GM03348 (cell line): ENCODE measurements around the gene AKAP13.
A peak's percentile ranks its signal among the peaks of the same experiment; 100 is the strongest.

Experiments used
- DNase-seq: peaks from one replicate; pipeline ENCODE4 v3.0.0; 2012; ENCODE audit warnings: low spot score

Gene AKAP13

GRCh38 chr15:85383470-85384148 is 3.2 kb downstream of the AKAP13 start:
- DNase-seq: no peak

GRCh38 chr15:85386261-85386660 is 5.9 kb downstream of the AKAP13 start:
- no peak for DNase-seq

GRCh38 chr15:85388566-85389305 is 8.3 kb downstream of the AKAP13 start:
- no peak for DNase-seq

DNA sequence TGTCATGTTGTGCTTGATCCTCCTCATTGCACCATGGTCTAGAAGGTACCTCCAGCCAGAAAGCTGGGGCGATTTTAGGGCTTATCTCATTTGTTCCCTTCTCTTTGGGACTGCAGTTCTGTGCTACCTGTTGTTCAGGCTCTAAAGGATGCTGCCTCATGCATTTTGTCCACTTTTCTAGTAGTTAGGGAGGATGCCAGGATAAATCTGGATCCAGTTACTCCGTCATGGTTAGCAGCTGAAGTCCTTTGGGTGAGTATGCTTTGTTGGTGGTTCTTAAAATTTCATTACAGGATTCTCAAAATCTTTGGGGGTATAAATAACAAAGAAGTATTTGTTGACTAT is 8.9 kb downstream of the AKAP13 start:
- DNase-seq: no peak

DNA sequence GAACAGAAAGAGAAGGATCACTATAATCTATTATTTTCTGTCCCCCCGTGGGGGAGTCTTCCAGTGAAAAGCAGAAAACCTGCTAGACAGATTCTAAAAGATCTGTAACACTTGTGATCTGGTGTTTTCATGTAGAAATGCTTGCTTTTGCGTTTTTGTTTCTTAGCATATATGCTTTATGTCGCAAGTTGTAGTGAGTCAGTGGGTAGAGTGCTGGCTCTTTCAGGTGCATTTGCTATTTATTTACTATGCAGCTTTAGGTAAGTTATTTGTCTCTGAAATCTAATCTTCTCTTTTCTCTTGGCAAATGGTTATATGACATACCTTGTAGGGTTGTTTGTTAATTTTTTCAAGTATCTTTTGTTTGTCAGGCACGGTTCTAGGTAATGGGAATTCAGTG is 9.4 kb downstream of the AKAP13 start:
- DNase-seq: no peak

- no peak for DNase-seq
Measured at GRCh38 chr15:85393210-85393609, 12.8 kb downstream of the AKAP13 start.

DNA sequence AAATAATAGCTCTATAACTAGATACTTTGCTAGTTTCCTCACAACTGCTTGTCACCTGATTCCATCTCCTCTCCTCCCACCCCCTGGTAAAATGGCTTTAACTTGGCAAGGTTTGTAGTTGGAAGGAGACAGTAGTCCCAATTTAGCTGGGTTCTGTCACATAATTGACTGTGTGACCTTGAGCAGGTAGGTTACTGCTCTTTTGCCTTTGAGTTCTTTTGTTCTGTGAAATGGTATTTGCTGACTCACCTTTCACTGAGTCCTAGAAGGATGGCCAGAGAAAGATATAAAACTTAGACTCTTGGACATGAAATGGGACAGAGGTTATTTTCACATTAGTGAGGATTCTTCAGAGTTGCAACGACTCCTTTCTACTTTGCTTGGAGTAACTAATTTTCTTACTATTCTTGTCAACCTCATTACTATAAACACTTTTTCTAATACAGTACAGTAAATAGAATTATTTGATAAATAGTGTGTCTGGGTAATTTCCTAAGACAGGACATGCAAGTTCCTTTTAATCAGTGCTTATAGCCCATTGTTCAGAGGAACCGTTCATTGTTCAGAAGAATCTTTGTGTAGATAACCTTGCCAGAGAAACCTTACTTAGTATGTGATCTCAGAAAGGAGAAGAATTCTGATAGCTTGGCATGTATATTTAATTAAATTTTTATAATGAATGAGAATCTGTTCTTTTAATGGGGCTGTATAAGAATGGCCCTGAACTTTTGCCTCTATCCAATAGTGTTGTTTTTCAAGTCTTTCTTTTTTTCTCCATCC is 14.3 kb downstream of the AKAP13 start:
- DNase-seq: no peak

DNA sequence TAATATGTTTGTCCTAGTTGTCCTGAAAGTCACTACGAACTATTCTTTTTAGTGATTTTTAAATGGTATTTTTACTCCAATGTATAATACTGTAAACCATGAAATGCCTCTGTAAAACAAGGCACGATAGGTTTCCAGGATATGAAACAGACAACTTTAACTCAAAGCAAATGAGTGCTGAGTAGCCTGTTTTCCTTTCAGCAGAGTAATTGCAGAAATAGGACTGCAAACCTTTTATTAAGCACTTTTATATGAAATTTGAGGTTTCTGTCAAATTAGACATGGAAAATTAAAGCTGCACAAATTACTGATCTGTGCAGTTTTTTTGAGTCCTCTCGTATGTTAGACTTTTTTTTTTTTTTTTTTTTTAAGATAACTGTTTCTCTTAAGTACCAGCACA is 16.2 kb downstream of the AKAP13 start:
- no peak for DNase-seq

GRCh38 chr15:85397151-85397550 is 16.7 kb downstream of the AKAP13 start:
- DNase-seq: no peak

GRCh38 chr15:85397926-85398325 is 17.5 kb downstream of the AKAP13 start:
- no peak for DNase-seq

- DNase-seq: no peak
Measured at GRCh38 chr15:85398822-85399221, 18.4 kb downstream of the AKAP13 start.

GRCh38 chr15:85399627-85400026 is 19.2 kb downstream of the AKAP13 start:
- DNase-seq: no peak

GRCh38 chr15:85400606-85401005 is 20.2 kb downstream of the AKAP13 start:
- no peak for DNase-seq

DNA sequence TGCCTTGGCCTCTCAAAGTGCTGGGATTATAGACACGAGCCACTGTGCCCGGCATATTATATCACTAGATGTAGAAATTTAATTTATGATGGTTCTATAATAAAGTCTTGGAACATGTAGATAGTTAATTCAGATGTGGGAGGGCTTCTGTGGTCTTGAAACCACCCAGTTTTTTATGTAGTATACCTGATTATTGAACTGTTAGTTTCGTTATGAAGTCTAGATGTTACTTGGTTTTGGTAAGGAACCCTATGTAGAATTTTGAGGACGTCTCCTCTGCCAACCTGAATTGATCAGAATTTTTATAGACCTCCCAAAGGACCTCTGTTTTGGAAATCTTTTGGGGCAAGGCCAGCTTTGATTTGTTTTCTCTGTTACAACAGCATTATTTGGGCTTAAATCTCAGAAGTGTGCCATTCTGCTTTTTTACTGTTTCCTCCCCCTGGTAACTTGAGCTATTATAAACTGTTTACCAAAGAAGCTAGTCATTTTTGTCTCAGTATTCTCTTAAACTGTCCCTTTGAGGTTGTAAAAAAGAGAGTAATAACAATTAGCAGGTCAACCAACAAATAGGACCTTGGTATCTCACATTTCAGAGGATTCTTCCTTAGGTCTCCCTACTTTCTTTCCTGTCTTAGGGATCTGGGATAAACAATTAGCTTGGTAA is 20.8 kb downstream of the AKAP13 start:
- DNase-seq: no peak

GRCh38 chr15:85402195-85402881 is 21.9 kb downstream of the AKAP13 start:
- DNase-seq: no peak

- DNase-seq: peak; percentile 37
Measured at GRCh38 chr15:85403745-85404144, 23.3 kb downstream of the AKAP13 start.

- DNase-seq: no peak
Measured at GRCh38 chr15:85404176-85404917, 23.9 kb downstream of the AKAP13 start.

DNA sequence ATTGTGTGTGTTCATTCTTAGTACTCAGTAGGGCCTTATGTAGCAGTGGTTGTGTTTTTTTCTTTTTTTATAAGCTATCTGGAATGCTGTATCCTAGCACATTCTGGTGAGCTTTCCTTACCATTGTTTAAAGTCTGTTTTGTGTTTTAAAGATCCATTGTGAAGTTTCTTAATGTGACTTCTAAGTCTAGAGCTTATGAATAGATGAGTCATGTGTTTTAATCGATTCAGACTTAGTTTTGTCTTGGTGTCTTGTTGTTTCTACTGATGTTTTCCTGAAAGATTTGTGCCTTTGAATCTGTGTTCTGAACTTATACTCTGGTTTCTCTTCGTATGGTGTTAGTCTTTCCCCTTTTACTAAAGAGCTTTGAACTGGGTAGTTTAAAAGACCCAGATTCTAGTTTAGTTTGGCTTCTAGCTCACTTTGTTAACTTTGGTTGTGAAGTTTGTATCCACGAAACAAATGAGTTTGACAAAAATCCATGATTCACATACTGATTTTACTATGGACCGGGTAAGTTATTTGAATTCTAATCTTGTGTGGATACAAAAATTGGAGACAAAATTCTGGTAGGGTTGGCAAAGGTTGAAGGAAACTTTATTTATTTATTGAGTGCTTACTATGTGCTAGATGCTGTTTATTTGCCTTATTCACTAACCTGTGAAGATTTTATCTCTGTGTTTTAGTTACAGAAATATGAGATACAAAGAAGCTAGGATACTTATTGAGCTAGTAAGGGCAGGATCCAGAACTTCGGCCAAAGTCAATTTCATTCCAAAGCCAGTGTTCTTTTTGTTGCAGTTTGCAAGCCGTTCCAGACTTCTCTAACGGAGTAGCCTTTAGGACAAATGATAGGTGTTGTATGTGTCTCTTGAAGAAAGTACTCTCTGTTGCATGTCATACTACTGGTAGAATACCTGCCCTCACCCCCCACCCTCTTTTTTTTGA is 24.8 kb downstream of the AKAP13 start:
- DNase-seq: no peak

- DNase-seq: peak; percentile 58
Measured at GRCh38 chr15:85406916-85407315, 26.5 kb downstream of the AKAP13 start.
